ENCODE data around the gene SLC2A13.

SLC2A13 gene

GRCh38 chr12:39990122-39991101, 115.5 kb downstream of the SLC2A13 start:
- peak; percentile 62 for DNase-seq (ENCODE audit: low spot score)

GRCh38 chr12:39989501-39989900, 116.4 kb downstream of the SLC2A13 start:
- DNase-seq (ENCODE audit: low spot score): no peak

GRCh38 chr12:39988574-39988973, 117.3 kb downstream of the SLC2A13 start:
- no peak for DNase-seq (ENCODE audit: low spot score)

- DNase-seq (ENCODE audit: low spot score): no peak
Measured at GRCh38 chr12:39986674-39987073, 119.2 kb downstream of the SLC2A13 start.

GRCh38 chr12:39984670-39985069, 121.2 kb downstream of the SLC2A13 start:
- no peak for DNase-seq (ENCODE audit: low spot score)

- no peak for DNase-seq (ENCODE audit: low spot score)
Measured at GRCh38 chr12:39975374-39975918, 130.4 kb downstream of the SLC2A13 start.

GRCh38 chr12:39972119-39972518, 133.8 kb downstream of the SLC2A13 start:
- peak; percentile 20 for DNase-seq (ENCODE audit: low spot score)

GRCh38 chr12:39971348-39971747, 134.5 kb downstream of the SLC2A13 start:
- DNase-seq (ENCODE audit: low spot score): no peak

- no peak for DNase-seq (ENCODE audit: low spot score)
Measured at GRCh38 chr12:39966721-39967120, 139.2 kb downstream of the SLC2A13 start.

- no peak for DNase-seq (ENCODE audit: low spot score)
Measured at GRCh38 chr12:39966256-39966655, 139.6 kb downstream of the SLC2A13 start.

- DNase-seq (ENCODE audit: low spot score): no peak
Measured at GRCh38 chr12:39959467-39959866, 146.4 kb downstream of the SLC2A13 start.

- no peak for DNase-seq (ENCODE audit: low spot score)
Measured at GRCh38 chr12:39959031-39959430, 146.8 kb downstream of the SLC2A13 start.

- DNase-seq (ENCODE audit: low spot score): no peak
Measured at GRCh38 chr12:39958377-39958776, 147.5 kb downstream of the SLC2A13 start.

GRCh38 chr12:39956725-39957124, 149.2 kb downstream of the SLC2A13 start:
- DNase-seq (ENCODE audit: low spot score): no peak

- DNase-seq (ENCODE audit: low spot score): no peak
Measured at GRCh38 chr12:39946361-39947280, 159.3 kb downstream of the SLC2A13 start.

- DNase-seq (ENCODE audit: low spot score): no peak
Measured at GRCh38 chr12:39937119-39937518, 168.8 kb downstream of the SLC2A13 start.

- DNase-seq (ENCODE audit: low spot score): no peak
Measured at GRCh38 chr12:39935839-39936238, 170.0 kb downstream of the SLC2A13 start.

GRCh38 chr12:39935275-39935674, 170.6 kb downstream of the SLC2A13 start:
- peak; percentile 11 for DNase-seq (ENCODE audit: low spot score)

GRCh38 chr12:39931857-39932256, 174.0 kb downstream of the SLC2A13 start:
- DNase-seq (ENCODE audit: low spot score): no peak

GRCh38 chr12:39931231-39931630, 174.7 kb downstream of the SLC2A13 start:
- DNase-seq (ENCODE audit: low spot score): no peak

GRCh38 chr12:39930101-39930500, 175.8 kb downstream of the SLC2A13 start:
- DNase-seq (ENCODE audit: low spot score): no peak

- DNase-seq (ENCODE audit: low spot score): no peak
Measured at GRCh38 chr12:39928181-39928899, 177.5 kb downstream of the SLC2A13 start.

All from GM03348 (cell line).